PC-3 (cell line): ENCODE data around the gene TTC6. TPM values are rescaled to one million over a fixed set of nuclear protein-coding genes. Genes with fewer than 3 reads are reported as not detected.
A peak's percentile ranks its signal among the peaks of the same experiment; 100 is the strongest.

Experiments
- ATAC-seq: fragments of 200-7000 bp; cut with Tn5 transposase; 2 replicates; pipeline ENCODE4 v1.9.1; 2020; ENCODE audit warnings: mild to moderate bottlenecking, moderate library complexity
- BruUV-seq: library from RNA; stranded (reverse); fragments of 400-500 nt; replicated peaks from 2 replicates; lab custom pipeline; 2021; lab: Mats Ljungman, UMichigan
- CTCF ChIA-PET: fragments of 300-600 bp; sonication (Branson Sonifier 250); formaldehyde crosslinking; loops from one replicate; lab custom pipeline; 2022; ENCODE audit warnings: antibody characterized with exemption; lab: Charles Lee
- POLR2A ChIA-PET: fragments of 300-600 bp; sonication (Branson Sonifier 250); formaldehyde crosslinking; loops from one replicate; lab custom pipeline; 2022; ENCODE audit warnings: antibody characterized with exemption; ENCODE audit not compliant: unreplicated experiment; lab: Charles Lee
- DNase-seq: peaks from one replicate; pipeline ENCODE4 v3.0.0-alpha.2; 2015
- H2AFZ ChIP-seq: fragments of 300-600 bp; sonication (generic); 2 replicates; pipeline ENCODE4 v1.6.0; 2016; ENCODE audit warnings: antibody characterized with exemption, low read length
- H3F3A ChIP-seq: fragments of 300-600 bp; sonication (generic); one replicate; pipeline ENCODE4 v1.6.0; 2017; ENCODE audit warnings: antibody characterized with exemption, low read length, control low read depth, mild to moderate bottlenecking; ENCODE audit not compliant: unreplicated experiment
- H3K27ac ChIP-seq: fragments of 300-600 bp; sonication (generic); 2 replicates; pipeline ENCODE4 v1.5.1; 2016; ENCODE audit warnings: mild to moderate bottlenecking, low read length
- H3K27me3 ChIP-seq: fragments of 300-600 bp; sonication (generic); 2 replicates; pipeline ENCODE4 v1.6.1; 2016; ENCODE audit warnings: low read length, mixed read lengths
- H3K36me3 ChIP-seq: fragments of 300-600 bp; sonication (generic); 2 replicates; pipeline ENCODE4 v1.6.1; 2016; ENCODE audit warnings: low read depth, mixed run types, low read length, mixed read lengths
- H3K4me1 ChIP-seq: fragments of 300-600 bp; sonication (generic); 2 replicates; pipeline ENCODE4 v1.5.1; 2016; ENCODE audit warnings: low read length; ENCODE audit not compliant: insufficient read depth
- H3K4me2 ChIP-seq: fragments of 300-600 bp; sonication (generic); 2 replicates; pipeline ENCODE4 v1.6.0; 2016; ENCODE audit warnings: low read length
- H3K4me3 ChIP-seq: fragments of 300-600 bp; sonication (generic); 2 replicates; pipeline ENCODE4 v1.5.1; 2016; ENCODE audit warnings: mild to moderate bottlenecking, low read length, mixed read lengths
- H3K79me2 ChIP-seq: fragments of 300-600 bp; sonication (generic); 2 replicates; pipeline ENCODE4 v1.6.1; 2017; ENCODE audit warnings: low read length, mixed read lengths
- H3K9ac ChIP-seq: fragments of 300-600 bp; sonication (generic); 2 replicates; pipeline ENCODE4 v1.6.0; 2016; ENCODE audit warnings: mild to moderate bottlenecking, low read length
- H3K9me2 ChIP-seq: fragments of 300-600 bp; sonication (generic); replicated peaks from 2 replicates; pipeline ENCODE4 v1.6.1; 2016; ENCODE audit warnings: mixed run types, low read length, mixed read lengths
- H3K9me3 ChIP-seq: fragments of 300-600 bp; sonication (generic); 2 replicates; pipeline ENCODE4 v1.6.1; 2016; ENCODE audit warnings: low read length, mixed read lengths
- H4K20me1 ChIP-seq: fragments of 300-600 bp; sonication (generic); 2 replicates; pipeline ENCODE4 v1.6.1; 2016; ENCODE audit warnings: low read length, mixed read lengths
- CTCF ChIP-seq: fragments of 300-600 bp; sonication (generic); conservative IDR thresholded peaks from 2 replicates; pipeline ENCODE4 v1.5.1; 2017; ENCODE audit warnings: antibody characterized with exemption, low read depth, mild to moderate bottlenecking, low read length
- EZH2 ChIP-seq: fragments of 300-600 bp; sonication (generic); IDR thresholded peaks from one replicate; pipeline ENCODE4 v1.6.1; 2017; ENCODE audit warnings: antibody characterized with exemption, mild to moderate bottlenecking, low read length; ENCODE audit not compliant: unreplicated experiment
- EZH2phosphoT487 ChIP-seq: fragments of 300-600 bp; sonication (generic); IDR thresholded peaks from 2 replicates; pipeline ENCODE4 v1.6.1; 2018; ENCODE audit warnings: mild to moderate bottlenecking, antibody characterized with exemption, low read length, borderline replicate concordance
- intact Hi-C: fragments of 100-400 bp; cut with micrococcal nuclease; formaldehyde crosslinking; loops from 2 replicates; pipeline ENCODE4 v1.9.0; 2023
- total RNA-seq: library from RNA; depleted of rRNA; stranded (reverse); fragments of >200 nt; gene quantifications from 2 replicates; pipeline ENCODE4 v1.2.3, GENCODE V29; 2014

The TTC6 gene
- total RNA-seq, 1 experiment from 2014 or later: 13.4 TPM

- Histone ChIP-seq H3K27ac (peak overlapping the region; percentile 99), H3K36me3 (peaks cover 30% of the 10 kb centered on the region), H3K9ac (peak overlapping the region; percentile 99), H3K9me2 (no peaks in the 10 kb centered on the region), H3K79me2 (peaks cover 82% of the 10 kb centered on the region), H3F3A (no peaks in the 10 kb centered on the region), H3K27me3 (no peaks in the 10 kb centered on the region), H3K4me1 (peaks cover 58% of the 10 kb centered on the region), H4K20me1 (peaks cover 12% of the 10 kb centered on the region), H3K4me3 (peak overlapping the region; percentile 96), H2AFZ (no peak overlapping the region), H3K9me3 (no peaks in the 10 kb centered on the region), H3K4me2 (peak overlapping the region; percentile 89)
- DNase-seq: no peak
- intact Hi-C loops: loop anchor here (2.0 to 10.0 kb wide), 2 partner anchors 412 to 926 kb away; partner anchors contain the start of genes PAX9 and SLC25A21
- ATAC-seq: no peak
- TF ChIP-seq EZH2 (no peak), CTCF (no peak), EZH2phosphoT487 (no peak)
- no TSS peak for BruUV-seq
- ChIA-PET POLR2A (interaction anchor here (0.6 to 1.4 kb wide), 3 partner anchors 11 to 42 kb away, joined by 3 to 4 read pairs (median 3); no protein-coding TSS in a partner anchor), CTCF (no interaction called here)
Observed at GRCh38 chr14:37586797-37587130, 8.7 kb upstream of the TTC6 start.

GRCh38 chr14:37587131-37587803 lies 8.2 kb upstream of the TTC6 start:
- Histone ChIP-seq H4K20me1 (peaks cover 12% of the 10 kb centered on the region), H3K4me2 (peak overlapping the region; percentile 89), H3K36me3 (peaks cover 34% of the 10 kb centered on the region), H3K9me3 (no peaks in the 10 kb centered on the region), H3K4me1 (peaks cover 53% of the 10 kb centered on the region), H3F3A (no peaks in the 10 kb centered on the region), H3K27me3 (no peaks in the 10 kb centered on the region), H3K79me2 (peaks cover 82% of the 10 kb centered on the region), H3K9me2 (no peaks in the 10 kb centered on the region), H3K4me3 (peak overlapping the region; percentile 96), H2AFZ (no peak overlapping the region), H3K9ac (peak overlapping the region; percentile 99), H3K27ac (peak overlapping the region; percentile 99)
- ChIA-PET CTCF (interaction anchor here (0.6 kb wide), 1 partner anchor 282 kb away, joined by 6 read pairs; no protein-coding TSS in a partner anchor), POLR2A (interaction anchor here (0.6 to 1.7 kb wide), 6 partner anchors 10 to 392 kb away, joined by 3 to 7 read pairs (median 4); no protein-coding TSS in a partner anchor)
- no peak for ATAC-seq
- BruUV-seq: no TSS peak
- intact Hi-C loops: loop anchor here (2.0 to 10.0 kb wide), 2 partner anchors 412 to 926 kb away; partner anchors contain the start of genes PAX9 and SLC25A21
- DNase-seq: peak; percentile 44
- TF ChIP-seq EZH2: no peak
- no peak for TF ChIP-seq CTCF
